B cell (primary cell): Measurements from ENCODE around the gene OR2B2. TPM values are rescaled to one million over a fixed set of nuclear protein-coding genes. Genes with fewer than 3 reads are reported as not detected.

Experiments
- ATAC-seq: fragments of 200-7000 bp; cut with Tn5 transposase; one replicate; pipeline ENCODE4 v1.10.0; 2021; ENCODE audit warnings: low read depth, mild to moderate bottlenecking, moderate number of reproducible peaks, moderate library complexity
- CTCF ChIA-PET: fragments of 350-600 bp; sonication (Branson Sonifier 250); formaldehyde crosslinking; loops from one replicate; lab custom pipeline; 2021; ENCODE audit warnings: antibody characterized with exemption, inconsistent platforms; lab: Charles Lee
- POLR2A ChIA-PET: fragments of 350-600 bp; sonication (Branson Sonifier 250); formaldehyde crosslinking; loops from one replicate; lab custom pipeline; 2021; ENCODE audit warnings: antibody characterized with exemption; lab: Charles Lee
- DNase-seq: peaks from one replicate; pipeline ENCODE4 v3.0.0; 2013
- H2AFZ ChIP-seq: 2 replicates; pipeline ENCODE4 v1.6.1; 2012; ENCODE audit warnings: mild to moderate bottlenecking, low read depth, low read length; ENCODE audit not compliant: insufficient read depth, poor library complexity, severe bottlenecking
- H3K27ac ChIP-seq, 2 donors: 1 replicate in 1 of 2; 2 replicates in 1 of 2; pipeline ENCODE4 v1.5.1; 2012 to 2013; ENCODE audit warnings: low read length in 2 of 2, mild to moderate bottlenecking in 2 of 2, moderate library complexity in 1 of 2
- H3K27me3 ChIP-seq, 4 experiments: fragments of 200-600 bp in 1 of 4; sonication (generic) in 1 of 4; replicated peaks in 1 of 4; 1 replicate in 2 of 4; 2 replicates in 2 of 4; pipeline versions ENCODE4 v1.6.1 to v1.7.0; 2013 to 2016; ENCODE audit warnings: low read length in 3 of 4, mild to moderate bottlenecking in 2 of 4, mixed read lengths in 1 of 4, moderate library complexity in 1 of 4; ENCODE audit not compliant: insufficient read depth in 4 of 4, control insufficient read depth in 3 of 4; ENCODE audit errors: control extremely low read depth in 1 of 4
- H3K36me3 ChIP-seq, 2 experiments: replicated peaks in 1 of 2; 1 replicate in 1 of 2; 2 replicates in 1 of 2; pipeline versions ENCODE4 v1.6.1 to v1.7.1; 2013; ENCODE audit warnings: low read length in 1 of 2; ENCODE audit not compliant: insufficient read depth in 2 of 2, control insufficient read depth in 1 of 2; ENCODE audit errors: control extremely low read depth in 1 of 2, extremely low read depth in 1 of 2
- H3K4me1 ChIP-seq, 2 donors: fragments of 200-600 bp in 1 of 2; sonication (generic) in 1 of 2; 1 replicate in 1 of 2; 2 replicates in 1 of 2; pipeline versions ENCODE4 v1.5.1 to v1.6.1; 2013 to 2017; ENCODE audit warnings: low read length in 2 of 2; ENCODE audit not compliant: control insufficient read depth in 2 of 2, insufficient read depth in 2 of 2
- H3K4me2 ChIP-seq: replicated peaks from 2 replicates; pipeline ENCODE3; 2012; ENCODE audit warnings: mild to moderate bottlenecking, low read depth, low read length; ENCODE audit not compliant: poor library complexity, severe bottlenecking
- H3K4me3 ChIP-seq, 5 experiments: fragments of 200-600 bp in 1 of 5; sonication (generic) in 1 of 5; 1 replicate in 3 of 5; 2 replicates in 2 of 5; pipeline versions ENCODE4 v1.5.1 to v1.7.0; 2011 to 2016; ENCODE audit warnings: low read length in 4 of 5, mild to moderate bottlenecking in 4 of 5, low read depth in 2 of 5, control low read depth in 1 of 5, moderate library complexity in 1 of 5; ENCODE audit not compliant: insufficient read depth in 1 of 5; ENCODE audit errors: control extremely low read depth in 1 of 5, extremely low read depth in 1 of 5
- H3K79me2 ChIP-seq: fragments of 200-600 bp; sonication (generic); one replicate; pipeline ENCODE4 v1.6.0; 2016; ENCODE audit warnings: low read length; ENCODE audit not compliant: control insufficient read depth, insufficient read depth
- H3K9ac ChIP-seq: fragments of 200-600 bp; sonication (generic); 2 replicates; pipeline ENCODE4 v1.6.1; 2017; ENCODE audit warnings: mild to moderate bottlenecking, low read length, moderate library complexity
- H3K9me3 ChIP-seq, 3 donors: one replicate each; pipeline versions ENCODE4 v1.6.1 to v1.7.1; 2013; ENCODE audit warnings: low read length in 2 of 3; ENCODE audit not compliant: control insufficient read depth in 2 of 3, insufficient read depth in 1 of 3; ENCODE audit errors: control extremely low read depth in 1 of 3
- H4K20me1 ChIP-seq: 2 replicates; pipeline ENCODE4 v1.6.0; 2012; ENCODE audit warnings: mild to moderate bottlenecking, low read length; ENCODE audit not compliant: insufficient read depth, control insufficient read depth, poor library complexity, severe bottlenecking
- H3K27ac Mint-ChIP-seq: one replicate; pipeline ENCODE4 v1.8.0; 2021; ENCODE audit warnings: mixed read lengths
- H3K27me3 Mint-ChIP-seq: one replicate; pipeline ENCODE4 v1.8.0; 2021; ENCODE audit warnings: mixed read lengths
- H3K4me1 Mint-ChIP-seq: one replicate; pipeline ENCODE4 v1.8.0; 2021; ENCODE audit warnings: mixed read lengths
- H3K4me3 Mint-ChIP-seq: one replicate; pipeline ENCODE4 v1.8.0; 2021; ENCODE audit warnings: mixed read lengths
- H3K9me3 Mint-ChIP-seq: one replicate; pipeline ENCODE4 v1.8.0; 2022; ENCODE audit warnings: mixed read lengths; ENCODE audit not compliant: insufficient read depth
- EZH2 ChIP-seq: IDR thresholded peaks from 2 replicates; pipeline ENCODE4 v1.6.1; 2012; ENCODE audit warnings: borderline replicate concordance, low read depth, mild to moderate bottlenecking, moderate library complexity, low read length; ENCODE audit not compliant: insufficient read depth, poor library complexity, severe bottlenecking
- WGBS: methylation state at CpG from one replicate; pipeline ENCODE4 v1.1.5; 2013; ENCODE audit warnings: missing lambda C conversion rate; ENCODE audit not compliant: insufficient coverage; 5-methylcytosine and 5-hydroxymethylcytosine counted together
- intact Hi-C: fragments of 100-400 bp; cut with micrococcal nuclease; formaldehyde crosslinking; loops from one replicate; pipeline ENCODE4 v1.10.0; 2022
- polyA plus RNA-seq: library from polyadenylated mRNA; depleted of rRNA; stranded (reverse); fragments of >200 nt; gene quantifications from 2 replicates; pipeline ENCODE4 v1.2.3, GENCODE V29; 2012
- total RNA-seq, 2 donors: library from RNA; stranded (reverse); fragments of 120-200 nt in 1 of 2; gene quantifications; 1 replicate in 1 of 2; 2 replicates in 1 of 2; pipeline versions ENCODE4 v1.2.3 to v1.2.4, GENCODE V29; 2013 to 2022
- TF ChIP-seq, protein P1 (sequence below): fragments of 200-600 bp; IDR thresholded peaks from one replicate; pipeline ENCODE4 v1.8.0; 2022; ENCODE audit warnings: antibody characterized with exemption, mild to moderate bottlenecking

Gene OR2B2
- total and polyA plus RNA-seq, 2 donors (not counting 1 experiment from before 2014, with no cell fraction given), result not detected

GRCh38 chr6:27889628-27890444 is 22.4 kb downstream of the OR2B2 start:
- Histone ChIP-seq H3K9ac (peak overlapping the region; percentile 52), H4K20me1 (no peaks in the 10 kb centered on the region), H3K4me1 (peaks cover 18 to 38% of the 10 kb centered on the region in 2 donors), H3K36me3 (no peaks in the 10 kb centered on the region), H3K79me2 (no peaks in the 10 kb centered on the region), H3K4me3 (peak overlapping the region; percentile 38 to 52 (median 46)), H3K4me2 (peak overlapping the region; percentile 76), H3K9me3 (peaks cover 0 to 35% (median 3%) of the 10 kb centered on the region in 3 donors), H3K27me3 (no peaks in the 10 kb centered on the region), H2AFZ (peak overlapping the region; percentile 63), H3K27ac (peak overlapping the region; percentile 39 to 50)
- WGBS, result 53% methylated on average over 14 of the region's 19 CpGs
- Mint-ChIP-seq H3K4me1 (peaks cover 36% of the 10 kb centered on the region), H3K9me3 (no peaks in the 10 kb centered on the region), H3K4me3 (peak overlapping the region; percentile 84), H3K27ac (peak overlapping the region; percentile 83), H3K27me3 (no peaks in the 10 kb centered on the region)
- ATAC-seq (no peak), DNase-seq (no peak)
- intact Hi-C loops, result loop anchor here (1.0 to 10.0 kb wide), 7 partner anchors 17 to 1858 kb away; partner anchors contain the start of genes ABT1, POM121L2 and ZNF391
- ChIA-PET CTCF (interaction anchor here (0.7 to 2.0 kb wide), 13 partner anchors 18 to 1655 kb away, joined by 3 to 31 read pairs (median 5); a partner anchor contains a TSS), POLR2A (interaction anchor here (0.6 to 3.6 kb wide), 16 partner anchors 8 to 1657 kb away, joined by 3 to 65 read pairs (median 5); a partner anchor contains a TSS)
- TF ChIP-seq, protein P1, sequence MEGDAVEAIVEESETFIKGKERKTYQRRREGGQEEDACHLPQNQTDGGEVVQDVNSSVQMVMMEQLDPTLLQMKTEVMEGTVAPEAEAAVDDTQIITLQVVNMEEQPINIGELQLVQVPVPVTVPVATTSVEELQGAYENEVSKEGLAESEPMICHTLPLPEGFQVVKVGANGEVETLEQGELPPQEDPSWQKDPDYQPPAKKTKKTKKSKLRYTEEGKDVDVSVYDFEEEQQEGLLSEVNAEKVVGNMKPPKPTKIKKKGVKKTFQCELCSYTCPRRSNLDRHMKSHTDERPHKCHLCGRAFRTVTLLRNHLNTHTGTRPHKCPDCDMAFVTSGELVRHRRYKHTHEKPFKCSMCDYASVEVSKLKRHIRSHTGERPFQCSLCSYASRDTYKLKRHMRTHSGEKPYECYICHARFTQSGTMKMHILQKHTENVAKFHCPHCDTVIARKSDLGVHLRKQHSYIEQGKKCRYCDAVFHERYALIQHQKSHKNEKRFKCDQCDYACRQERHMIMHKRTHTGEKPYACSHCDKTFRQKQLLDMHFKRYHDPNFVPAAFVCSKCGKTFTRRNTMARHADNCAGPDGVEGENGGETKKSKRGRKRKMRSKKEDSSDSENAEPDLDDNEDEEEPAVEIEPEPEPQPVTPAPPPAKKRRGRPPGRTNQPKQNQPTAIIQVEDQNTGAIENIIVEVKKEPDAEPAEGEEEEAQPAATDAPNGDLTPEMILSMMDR, result no peak
- TF ChIP-seq EZH2, result no peak

DNA sequence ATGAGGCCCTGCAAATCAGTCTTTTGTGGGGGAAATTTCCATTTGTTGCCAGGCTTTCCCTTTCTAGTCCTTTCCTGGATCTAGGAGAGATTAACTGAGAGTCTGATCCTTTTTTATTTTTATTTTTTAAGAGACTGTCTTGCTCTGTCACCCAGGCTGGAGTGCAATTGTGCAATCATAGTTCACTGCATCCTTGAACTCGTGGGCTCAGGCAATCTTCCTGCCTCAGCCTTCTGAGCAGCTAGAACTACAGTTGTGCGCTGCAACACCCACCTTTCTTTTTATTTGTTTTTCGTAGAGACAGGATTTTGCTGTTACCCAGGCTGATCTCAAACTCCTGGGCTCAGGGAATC is 22.9 kb downstream of the OR2B2 start:
- ChIA-PET POLR2A (interaction anchor here (0.5 to 3.6 kb wide), 6 partner anchors 8 to 192 kb away, joined by 3 to 65 read pairs (median 24); a partner anchor contains a TSS), CTCF (interaction anchor here (1.2 to 2.0 kb wide), 5 partner anchors 17 to 100 kb away, joined by 4 to 31 read pairs (median 11); a partner anchor contains a TSS)
- Mint-ChIP-seq H3K4me1 (peaks cover 36% of the 10 kb centered on the region), H3K9me3 (no peaks in the 10 kb centered on the region), H3K4me3 (no peak overlapping the region), H3K27me3 (no peaks in the 10 kb centered on the region), H3K27ac (peak overlapping the region; percentile 62)
- Histone ChIP-seq H3K4me3 (no peak overlapping the region), H2AFZ (no peak overlapping the region), H3K9me3 (peaks cover 0 to 35% (median 3%) of the 10 kb centered on the region in 3 donors), H3K79me2 (no peaks in the 10 kb centered on the region), H3K4me1 (peaks cover 18 to 38% of the 10 kb centered on the region in 2 donors), H3K36me3 (no peaks in the 10 kb centered on the region), H3K9ac (no peak overlapping the region), H4K20me1 (no peaks in the 10 kb centered on the region), H3K27ac (no peak overlapping the region), H3K4me2 (no peak overlapping the region), H3K27me3 (no peaks in the 10 kb centered on the region)
- no peak for TF ChIP-seq EZH2
- TF ChIP-seq, protein P1, result no peak
- intact Hi-C loops, result no loop called here
- DNase-seq (no peak), ATAC-seq (no peak)
- 85% methylated on average over 3 of the region's 3 CpGs for WGBS
